Activated CD4-positive, CD25-positive, alpha-beta regulatory T cell (primary cell): ENCODE data around the gene TASP1.

Experiments used
- DNase-seq, 4 experiments: peaks; one replicate each; lab custom pipeline; 2025; lab: John Stamatoyannopoulos, UW

Gene TASP1

DNA sequence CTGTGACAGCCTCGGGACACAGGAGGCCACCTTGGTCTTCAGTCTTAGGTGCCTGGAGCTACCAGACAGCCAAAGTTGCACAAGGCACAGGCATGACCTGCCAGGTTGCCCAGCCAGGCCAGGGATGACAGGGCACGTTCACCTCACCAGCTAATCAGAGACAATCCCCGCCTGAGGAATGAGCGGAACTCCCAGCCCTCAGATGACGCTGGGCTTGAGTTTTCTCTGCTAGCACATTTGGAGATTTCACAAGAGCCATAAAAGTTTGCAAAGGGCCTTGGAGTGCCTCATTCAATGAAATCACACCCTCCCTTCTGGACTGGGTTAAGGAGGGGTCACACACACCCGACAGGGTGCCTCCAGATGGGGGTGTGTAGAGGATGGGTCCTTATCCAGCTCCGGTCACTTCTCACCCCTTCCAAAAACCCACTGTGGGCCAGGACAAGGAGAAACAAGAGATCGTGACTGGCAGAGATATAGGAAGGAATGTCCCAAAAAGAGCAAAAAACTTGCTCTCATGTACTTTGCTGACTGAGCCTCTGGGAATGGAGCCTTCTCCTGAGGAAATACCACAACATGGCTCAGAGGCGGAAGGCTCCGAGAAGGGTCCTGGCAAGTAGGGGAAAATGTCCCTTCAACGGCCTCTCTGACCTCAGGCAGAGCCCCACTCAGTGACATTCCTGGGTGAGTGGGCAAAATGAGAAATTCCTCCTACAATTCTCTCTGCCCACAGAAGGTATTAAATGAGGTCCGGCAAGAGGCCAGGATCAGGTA is 296.1 kb downstream of the TASP1 start:
- no peak for DNase-seq

DNA sequence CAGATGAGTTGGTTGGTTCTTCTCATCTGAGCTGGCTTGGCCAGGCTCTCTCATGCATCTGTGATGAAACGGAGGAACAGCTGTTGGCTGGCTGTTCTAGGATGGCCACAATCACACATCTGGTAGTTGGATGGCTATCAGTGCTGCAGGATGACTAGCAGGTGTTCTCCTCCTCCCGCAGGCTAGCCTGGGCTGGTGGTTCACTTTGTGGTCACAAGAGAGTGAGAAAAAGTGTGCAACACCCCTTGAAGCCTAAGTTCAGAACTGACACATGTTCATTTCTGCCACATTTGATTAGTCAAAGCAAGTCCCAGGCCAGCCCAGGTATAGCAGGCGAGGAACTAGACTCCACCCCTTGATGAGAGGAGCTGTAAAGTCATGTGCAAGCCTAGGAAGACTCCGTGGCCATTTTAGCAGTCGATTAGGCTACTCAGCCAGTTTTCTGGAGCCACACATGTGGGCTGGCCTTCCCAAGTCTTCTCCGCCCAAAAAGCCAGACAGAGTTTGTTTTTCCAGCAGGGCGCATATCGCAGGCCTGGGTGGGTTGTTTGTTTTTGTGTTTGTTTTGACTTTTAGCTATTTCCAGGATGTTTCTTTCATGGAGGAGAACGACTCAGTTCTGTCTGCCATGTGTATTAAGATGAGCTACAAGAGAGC is 296.9 kb downstream of the TASP1 start:
- no peak for DNase-seq

DNA sequence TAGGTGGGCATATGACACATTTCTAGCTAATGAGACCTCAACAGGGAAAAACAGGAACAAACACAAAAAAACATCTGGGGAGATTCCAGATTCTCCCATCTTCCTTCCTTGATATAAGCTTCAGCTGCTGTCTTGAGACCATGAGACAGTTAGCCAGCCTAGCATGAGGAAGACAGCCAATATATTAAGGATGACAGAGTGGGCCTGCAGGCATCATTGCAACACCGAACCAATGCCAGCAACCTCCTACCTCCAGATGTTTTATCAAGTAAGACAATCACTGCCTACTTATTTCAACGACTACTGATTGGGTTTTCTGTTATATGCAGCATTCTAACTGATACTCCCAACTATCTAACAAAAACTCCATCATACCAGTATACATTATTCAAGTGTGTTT is 298.6 kb downstream of the TASP1 start:
- DNase-seq, result no peak
